ENCODE measurements around the gene ALMS1.

GRCh38 chr2:73373344-73373743 lies 12.3 kb upstream of the ALMS1 start:
- no peak for TF ChIP-seq CTCF (IDR thresholded peaks at IDR 0.05)
- TF ChIP-seq POLR2AphosphoS5 (IDR thresholded peaks at IDR 0.05; ENCODE audit: insufficient read depth in 1 of 2, low read depth in 1 of 2): no peak
- no peak for TF ChIP-seq POLR2A (IDR thresholded peaks at IDR 0.05)
